ENCODE measurements around the gene NARF.
"Not testable (repeated sequence)": the region's sequence is repeated elsewhere in the genome, so short reads cannot be mapped to it uniquely, and the experiment has no call there.

Gene NARF

DNA sequence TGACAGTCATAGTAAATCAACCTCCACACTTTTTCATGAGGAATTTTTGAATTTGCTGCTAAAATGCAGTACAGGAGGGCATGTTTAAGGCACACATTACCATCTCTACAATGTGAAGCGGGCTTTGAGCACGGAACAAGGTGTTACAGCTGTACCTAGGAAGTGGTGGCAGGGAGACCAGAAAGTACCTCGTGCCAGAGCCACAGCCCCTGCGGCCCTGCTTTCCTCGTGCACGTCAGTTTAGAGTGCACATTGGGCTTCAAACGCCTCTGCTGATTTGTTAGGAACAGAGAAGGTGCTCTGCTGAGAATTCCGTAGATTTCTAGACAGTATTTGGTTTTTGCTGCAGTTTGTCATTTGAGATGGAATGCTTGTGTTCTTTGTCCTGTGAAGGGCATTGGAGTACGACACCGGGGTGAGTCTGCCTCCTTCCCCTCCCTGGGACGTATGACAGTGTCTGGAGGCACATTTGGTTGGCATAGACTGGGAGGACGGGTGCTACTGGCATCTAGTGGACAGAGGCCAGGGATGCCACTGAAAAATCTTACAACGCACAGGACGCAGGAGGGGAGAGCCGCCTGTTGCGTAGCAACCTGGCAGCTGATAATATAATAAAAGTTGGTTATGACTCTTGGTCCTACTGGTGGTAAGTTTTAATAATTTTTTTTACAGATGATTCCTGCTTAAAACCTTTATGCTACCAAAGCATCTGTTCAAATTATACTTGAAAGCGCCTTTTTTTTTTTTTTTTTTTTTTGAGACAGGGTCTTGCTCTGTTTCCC lies 70.1 kb downstream of the NARF start:
- H3K4me3 ChIP-seq (ENCODE audit: low read depth, low read length) = no peak overlapping the region
- DNase-seq (ENCODE audit: low read depth) = no peak
- TF ChIP-seq, protein P1, sequence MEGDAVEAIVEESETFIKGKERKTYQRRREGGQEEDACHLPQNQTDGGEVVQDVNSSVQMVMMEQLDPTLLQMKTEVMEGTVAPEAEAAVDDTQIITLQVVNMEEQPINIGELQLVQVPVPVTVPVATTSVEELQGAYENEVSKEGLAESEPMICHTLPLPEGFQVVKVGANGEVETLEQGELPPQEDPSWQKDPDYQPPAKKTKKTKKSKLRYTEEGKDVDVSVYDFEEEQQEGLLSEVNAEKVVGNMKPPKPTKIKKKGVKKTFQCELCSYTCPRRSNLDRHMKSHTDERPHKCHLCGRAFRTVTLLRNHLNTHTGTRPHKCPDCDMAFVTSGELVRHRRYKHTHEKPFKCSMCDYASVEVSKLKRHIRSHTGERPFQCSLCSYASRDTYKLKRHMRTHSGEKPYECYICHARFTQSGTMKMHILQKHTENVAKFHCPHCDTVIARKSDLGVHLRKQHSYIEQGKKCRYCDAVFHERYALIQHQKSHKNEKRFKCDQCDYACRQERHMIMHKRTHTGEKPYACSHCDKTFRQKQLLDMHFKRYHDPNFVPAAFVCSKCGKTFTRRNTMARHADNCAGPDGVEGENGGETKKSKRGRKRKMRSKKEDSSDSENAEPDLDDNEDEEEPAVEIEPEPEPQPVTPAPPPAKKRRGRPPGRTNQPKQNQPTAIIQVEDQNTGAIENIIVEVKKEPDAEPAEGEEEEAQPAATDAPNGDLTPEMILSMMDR (IDR thresholded peaks at IDR 0.05; ENCODE audit: low read depth, low read length, missing control alignments) = peak; percentile 34
- in situ Hi-C loops (cut with HindIII; ENCODE audit: low sequenced_read_pairs) = no loop called here

DNA sequence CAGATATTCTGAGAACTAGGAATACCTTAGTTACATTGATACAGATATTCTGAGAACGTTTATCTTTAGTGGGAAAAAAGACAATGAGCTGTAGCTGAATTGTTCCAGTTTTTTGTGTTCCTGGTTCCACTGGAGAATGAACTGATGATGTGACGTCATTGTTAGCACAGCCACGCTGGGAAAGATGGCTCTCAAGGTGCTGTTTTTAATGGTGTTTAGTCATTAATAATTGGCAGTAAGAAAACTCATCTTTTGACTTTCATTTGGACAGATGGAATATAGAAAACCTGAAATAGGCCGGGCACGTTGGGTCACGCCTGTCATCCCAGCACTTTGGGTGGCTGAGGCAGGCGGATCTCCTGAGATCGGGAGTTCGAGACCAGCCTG lies 71.4 kb downstream of the NARF start:
- in situ Hi-C loops (cut with HindIII; ENCODE audit: low sequenced_read_pairs) = no loop called here
- no peak for DNase-seq (ENCODE audit: low read depth)
- TF ChIP-seq, protein P1 (IDR thresholded peaks at IDR 0.05; ENCODE audit: low read depth, low read length, missing control alignments) = no peak
- H3K4me3 ChIP-seq (ENCODE audit: low read depth, low read length) = no peak overlapping the region

DNA sequence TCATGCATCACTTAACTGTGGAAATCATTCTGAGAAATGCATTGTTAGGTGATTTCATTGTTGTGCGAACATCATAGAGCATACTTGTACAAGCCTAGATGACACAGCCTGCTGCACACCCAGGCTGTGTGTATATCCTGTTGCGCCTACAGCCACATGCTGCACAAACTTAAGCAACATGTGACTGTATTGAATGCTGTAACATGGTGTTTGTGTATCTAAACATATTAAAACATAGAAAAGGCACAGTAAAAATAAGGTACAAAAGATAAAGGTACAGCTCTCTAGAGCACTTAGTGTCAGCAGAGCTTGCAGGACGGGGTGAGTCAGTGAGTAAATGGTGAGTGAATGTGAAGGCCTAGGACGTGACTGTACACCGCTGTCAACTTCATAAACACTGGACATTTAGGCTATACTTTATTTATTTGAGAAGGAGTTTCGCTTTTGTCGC lies 72.9 kb downstream of the NARF start:
- H3K4me3 ChIP-seq (ENCODE audit: low read depth, low read length) = no peak overlapping the region
- TF ChIP-seq, protein P1 (IDR thresholded peaks at IDR 0.05; ENCODE audit: low read depth, low read length, missing control alignments) = no peak
- no peak for DNase-seq (ENCODE audit: low read depth)
- in situ Hi-C loops (cut with HindIII; ENCODE audit: low sequenced_read_pairs) = no loop called here

DNA sequence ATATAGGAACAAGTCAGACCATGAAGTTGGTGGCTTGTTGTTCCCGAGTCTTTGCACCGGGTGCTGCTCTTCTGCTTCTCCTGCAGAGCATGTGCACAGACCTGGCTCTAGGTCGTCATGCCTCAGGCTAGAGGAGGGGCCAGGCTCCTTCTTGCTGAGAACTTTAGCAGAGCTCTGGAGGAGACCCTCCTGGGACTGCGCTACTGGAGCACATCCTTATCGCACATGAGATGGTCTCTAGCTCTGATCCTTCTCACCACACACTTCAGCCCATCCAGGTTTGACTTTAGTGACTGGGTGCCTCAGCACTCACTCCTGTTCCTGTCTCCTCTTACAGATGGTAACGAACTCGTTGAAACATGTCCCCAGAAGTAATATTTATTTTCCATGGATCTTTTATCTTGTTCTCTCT lies 75.9 kb downstream of the NARF start:
- no peak for DNase-seq (ENCODE audit: low read depth)
- TF ChIP-seq, protein P1 (IDR thresholded peaks at IDR 0.05; ENCODE audit: low read depth, low read length, missing control alignments) = no peak
- in situ Hi-C loops (cut with HindIII; ENCODE audit: low sequenced_read_pairs) = no loop called here
- no peak overlapping the region for H3K4me3 ChIP-seq (ENCODE audit: low read depth, low read length)

DNA sequence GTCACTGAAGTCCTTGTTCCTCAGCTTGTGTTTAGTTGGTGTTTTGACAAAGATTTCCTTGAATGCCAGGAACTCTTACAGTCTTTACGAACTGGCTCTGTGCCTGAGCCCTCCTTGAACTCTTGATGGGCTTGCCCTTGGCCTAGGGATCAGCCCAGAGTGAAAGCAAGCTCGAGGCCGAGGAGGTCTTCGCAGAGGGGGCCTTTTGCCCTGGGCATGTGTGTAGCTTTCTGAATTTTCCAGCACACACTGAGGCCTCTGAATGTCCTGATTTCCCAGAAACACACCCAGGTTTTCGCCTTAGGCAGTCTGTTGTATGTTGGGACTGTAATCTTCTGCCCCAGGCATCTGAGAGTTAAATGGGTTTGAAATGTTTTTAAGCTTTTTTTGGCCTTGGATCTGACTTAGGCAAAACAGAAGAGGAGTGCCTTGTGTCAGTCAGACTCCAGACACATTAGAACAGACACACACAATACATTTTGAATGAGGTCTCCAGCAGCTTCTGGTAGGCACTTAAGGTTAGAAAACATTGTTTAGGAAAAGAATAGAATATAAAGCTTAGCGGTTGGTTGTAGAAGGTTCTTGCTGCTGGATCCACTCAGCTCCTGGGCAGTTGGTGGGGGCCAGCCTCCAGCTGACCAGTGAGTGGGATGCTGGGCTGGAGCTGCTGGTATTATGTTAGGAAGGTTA lies 78.1 kb downstream of the NARF start:
- in situ Hi-C loops (cut with HindIII; ENCODE audit: low sequenced_read_pairs) = no loop called here
- TF ChIP-seq, protein P1 (IDR thresholded peaks at IDR 0.05; ENCODE audit: low read depth, low read length, missing control alignments) = no peak
- H3K4me3 ChIP-seq (ENCODE audit: low read depth, low read length) = no peak overlapping the region
- DNase-seq (ENCODE audit: low read depth) = no peak

DNA sequence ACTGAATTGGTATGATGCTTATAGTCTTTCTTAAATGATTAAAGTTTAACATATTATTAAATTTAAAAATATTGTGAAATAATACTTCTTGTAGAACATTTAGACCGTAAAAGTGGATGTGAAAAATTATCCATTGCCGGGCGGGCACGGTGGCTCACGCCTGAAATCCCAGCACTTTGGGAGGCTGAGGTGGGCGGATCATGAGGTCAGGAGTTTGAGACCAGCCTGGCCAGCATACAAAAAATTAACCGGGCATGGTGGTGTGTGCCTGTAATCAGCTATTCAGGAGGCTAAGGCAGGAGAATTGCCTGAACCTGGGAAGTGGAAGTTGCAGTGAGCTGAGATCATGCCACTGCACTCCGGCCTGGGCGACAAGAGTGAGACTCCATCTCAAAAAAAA lies 78.7 kb downstream of the NARF start:
- DNase-seq (ENCODE audit: low read depth); in situ Hi-C loops (cut with HindIII; ENCODE audit: low sequenced_read_pairs); H3K4me3 ChIP-seq (ENCODE audit: low read depth, low read length): not testable (repeated sequence)

DNA sequence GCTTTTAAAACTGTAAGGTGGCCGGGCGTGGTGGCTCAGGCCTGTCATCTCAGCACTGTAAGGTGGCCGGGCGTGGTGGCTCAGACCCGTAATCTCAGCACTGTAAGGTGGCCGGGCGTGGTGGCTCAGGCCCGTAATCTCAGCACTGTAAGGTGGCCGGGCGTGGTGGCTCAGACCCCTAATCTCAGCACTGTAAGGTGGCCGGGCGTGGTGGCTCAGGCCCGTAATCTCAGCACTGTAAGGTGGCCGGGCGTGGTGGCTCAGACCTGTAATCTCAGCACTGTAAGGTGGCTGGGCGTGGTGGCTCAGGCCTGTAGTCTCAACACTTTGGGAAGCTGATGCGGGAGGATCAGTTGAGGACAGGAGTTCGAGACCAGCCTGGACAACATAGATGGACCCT lies 80.5 kb downstream of the NARF start:
- in situ Hi-C loops (cut with HindIII; ENCODE audit: low sequenced_read_pairs); H3K4me3 ChIP-seq (ENCODE audit: low read depth, low read length); DNase-seq (ENCODE audit: low read depth): not testable (repeated sequence)
